Measurements from ENCODE around the gene METTL1. TPM values are rescaled to one million over a fixed set of nuclear protein-coding genes. Genes with fewer than 3 reads are reported as not detected.
A peak's percentile ranks its signal among the peaks of the same experiment; 100 is the strongest.

METTL1 gene
- total and polyA plus RNA-seq, 9 of the 15 experiments (the other 6 are each of a cell fraction or from before 2014, with no cell fraction given) = 12.6 to 65.9 (median 39.2) TPM

DNA sequence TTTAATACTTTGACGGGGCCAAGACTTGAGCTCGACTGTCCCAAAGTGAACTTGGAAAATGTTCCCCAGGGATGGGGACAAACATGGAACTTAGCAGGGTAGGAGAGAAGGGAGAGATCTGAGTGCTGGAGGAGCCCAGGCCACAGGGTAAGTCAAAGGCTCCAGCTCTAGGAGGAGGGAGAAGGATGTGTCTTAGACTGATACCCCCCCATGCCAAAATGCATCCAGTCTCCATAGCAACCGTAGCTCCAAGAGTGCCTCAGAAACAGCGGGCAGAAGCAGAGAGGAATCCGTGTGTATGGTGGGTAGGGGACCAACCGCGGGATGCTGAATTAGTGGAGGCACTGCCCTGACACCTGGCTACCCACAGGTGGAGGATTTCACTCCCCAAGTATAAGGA is 32.5 kb downstream of the METTL1 start:
- CTCF ChIA-PET (ENCODE audit: low intra/inter-chr PET ratio) = no interaction called here

DNA sequence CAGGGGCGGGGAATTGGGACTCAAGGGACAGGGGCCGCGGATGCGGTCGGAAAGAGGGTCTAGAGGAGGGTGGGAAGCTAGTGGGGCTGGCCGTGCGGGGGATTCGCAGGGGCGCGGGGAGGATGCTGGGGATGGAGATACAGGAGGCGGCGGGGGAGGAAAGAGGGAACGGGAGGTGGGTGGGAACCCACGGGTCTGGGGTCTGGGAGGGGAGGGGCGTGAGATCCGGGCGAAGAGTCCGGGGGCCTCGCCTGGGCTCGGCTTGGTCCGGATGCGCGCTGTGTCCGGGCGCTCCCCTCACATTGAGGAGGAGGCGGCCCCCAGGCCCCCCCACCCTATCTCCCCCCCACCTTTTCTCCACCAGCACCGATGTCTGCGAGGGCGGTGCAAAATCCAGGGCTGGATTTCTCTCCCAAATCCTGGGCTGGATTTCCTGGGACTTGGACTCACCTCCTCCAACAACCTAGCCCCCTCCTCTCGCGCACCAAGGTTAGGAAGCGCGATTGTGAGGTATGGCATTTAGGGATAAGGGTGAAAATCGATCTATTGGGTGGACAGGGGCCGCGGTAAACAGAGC is 33.2 kb downstream of the METTL1 start, which contains the start of gene AGAP2:
Gene AGAP2 (minus strand): TSS at position 82 of the 577 bp plus-strand sequence. CDS start 496 bp downstream, outside the sequence.
- Histone ChIP-seq H3K4me3 (no peak within 1 kb of the TSS), H3K27ac (ENCODE audit: extremely low read depth, low read depth, low read length) (no peak within 1 kb of the TSS)
- TF ChIP-seq BRD4 (IDR thresholded peaks at IDR 0.05) = no peak
- no peak for TF ChIP-seq SRSF9 (IDR thresholded peaks at IDR 0.05; ENCODE audit: borderline replicate concordance, low read depth, low read length)
- TF ChIP-seq C11orf30 (IDR thresholded peaks at IDR 0.05; ENCODE audit: low read depth) = no peak
- TF ChIP-seq SREBF2 (CRISPR knock-in tag; IDR thresholded peaks at IDR 0.05) = no peak
- no peak for TF ChIP-seq MYBL2 (IDR thresholded peaks at IDR 0.05; ENCODE audit: low read depth)
- no peak for TF ChIP-seq MYBL2 (CRISPR knock-in tag; IDR thresholded peaks at IDR 0.05; ENCODE audit: borderline replicate concordance)
- TF ChIP-seq, protein P1, sequence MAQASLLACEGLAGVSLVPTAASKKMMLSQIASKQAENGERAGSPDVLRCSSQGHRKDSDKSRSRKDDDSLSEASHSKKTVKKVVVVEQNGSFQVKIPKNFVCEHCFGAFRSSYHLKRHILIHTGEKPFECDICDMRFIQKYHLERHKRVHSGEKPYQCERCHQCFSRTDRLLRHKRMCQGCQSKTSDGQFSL (CRISPR knock-in tag; IDR thresholded peaks at IDR 0.05) = peak; percentile 47; the same call in 1 of the 2 replicates
- TF ChIP-seq, protein P1 (tag; IDR thresholded peaks at IDR 0.05) = peak in 1 of 2 experiments; percentile 60; a peak in 1 of 4 replicates
- TF ChIP-seq NEUROD1 (IDR thresholded peaks at IDR 0.05; ENCODE audit: borderline replicate concordance, low read depth, low read length, partially characterized antibody) = peak; percentile 91
- TF ChIP-seq TCF3 (CRISPR knock-in tag; IDR thresholded peaks at IDR 0.05) = no peak
- TF ChIP-seq KLF16 (IDR thresholded peaks at IDR 0.05) = no peak
- TF ChIP-seq JUNB (CRISPR knock-in tag; conservative IDR thresholded peaks at IDR 0.05) = no peak

More for the DNA sequence above, 32.5 kb downstream of the METTL1 start:
- in situ Hi-C loops (cut with MboI) = no loop called here
- Histone ChIP-seq H3K36me3 (ENCODE audit: control insufficient read depth, insufficient read depth, low read length) (no peaks in the 10 kb centered on the region), H3K9ac (ENCODE audit: insufficient read depth in 1 of 2, low read depth in 2 of 2, low read length in 2 of 2) (no peak overlapping the region), H3K9me1 (ENCODE audit: control insufficient read depth, insufficient read depth, low read length) (no peaks in the 10 kb centered on the region), H3K4me2 (ENCODE audit: insufficient read depth, low read length) (no peak overlapping the region), H2AFZ (ENCODE audit: low read depth, low read length) (no peak overlapping the region), H3K27ac (ENCODE audit: extremely low read depth, low read depth, low read length) (no peak overlapping the region), H3K9me3 (replicated peaks; ENCODE audit: control insufficient read depth, insufficient read depth, low read depth, low read length) (no peaks in the 10 kb centered on the region), H3K27me3 (ENCODE audit: control insufficient read depth in 2 of 2, insufficient read depth in 2 of 2, low read length in 2 of 2) (peaks cover 2 to 30% of the 10 kb centered on the region in 2 experiments; a peak in 3 of 5 replicates), H4K20me1 (replicated peaks; ENCODE audit: control insufficient read depth, insufficient read depth, low read length) (no peaks in the 10 kb centered on the region), H3K4me3 (no peak overlapping the region), H3K4me1 (replicated peaks in 1 of 2; ENCODE audit: control insufficient read depth in 2 of 2, insufficient read depth in 2 of 2, low read length in 2 of 2) (peaks cover 9 to 36% of the 10 kb centered on the region in 2 experiments; a peak in 4 of 5 replicates), H3K79me2 (ENCODE audit: control insufficient read depth, insufficient read depth, low read length) (no peaks in the 10 kb centered on the region)
- FAIRE-seq (no peak), ATAC-seq (no peak), DNase-seq (ENCODE audit: extremely low read depth in 1 of 4, low spot score in 3 of 4) (no peak)
- no TSS peak for BruUV-seq (replicated peaks)
- POLR2A ChIA-PET = interaction anchor here (0.7 to 1.1 kb wide), 4 partner anchors 10 to 149 kb away, joined by 3 to 6 read pairs (median 4); partner anchors contain the start of gene PIP4K2C
- intact Hi-C loops (cut with micrococcal nuclease) = loop anchor here (5.0 kb wide), 1 partner anchor 217 kb away; the partner anchor contains the start of genes DDIT3 and MBD6
- 11% methylated on average over 6 of the region's 7 CpGs for WGBS (ENCODE audit: insufficient coverage, low coverage, missing lambda C conversion rate)
- TF ChIP-seq RFX1 (IDR thresholded peaks at IDR 0.05) (peak; percentile 81), ILF3 (IDR thresholded peaks at IDR 0.05; ENCODE audit: borderline replicate concordance) (no peak)

More for the DNA sequence above, 33.2 kb downstream of the METTL1 start, which contains the start of gene AGAP2:
- H3K9ac ChIP-seq (ENCODE audit: insufficient read depth in 1 of 2, low read depth in 2 of 2, low read length in 2 of 2) = 0 out of 4 replicates have a peak within 1 kb of the TSS, but pooled peaks of 1 of the 2 experiments have one; percentile 87
- BruUV-seq (replicated peaks) = no TSS peak
- H3K9me1 ChIP-seq (ENCODE audit: control insufficient read depth, insufficient read depth, low read length) = no peaks in the 10 kb centered on the region
- FAIRE-seq = no peak
- WGBS (ENCODE audit: insufficient coverage, low coverage, missing lambda C conversion rate) = 54% methylated on average over 8 of the region's 36 CpGs
- H3K27me3 ChIP-seq (ENCODE audit: control insufficient read depth in 2 of 2, insufficient read depth in 2 of 2, low read length in 2 of 2) = peaks cover 2 to 36% of the 10 kb centered on the region in 2 experiments; a peak in 3 of 5 replicates
- peaks cover 9 to 36% of the 10 kb centered on the region in 2 experiments; a peak in 4 of 5 replicates for H3K4me1 ChIP-seq (replicated peaks in 1 of 2; ENCODE audit: control insufficient read depth in 2 of 2, insufficient read depth in 2 of 2, low read length in 2 of 2)
- in situ Hi-C loops (cut with MboI) (no loop called here), intact Hi-C loops (cut with micrococcal nuclease) (loop anchor here (5.0 kb wide), 1 partner anchor 216 kb away; the partner anchor contains the start of genes DDIT3 and MBD6)
- no peak for ATAC-seq
- no peak within 1 kb of the TSS for H3K4me2 ChIP-seq (ENCODE audit: insufficient read depth, low read length)
- H3K79me2 ChIP-seq (ENCODE audit: control insufficient read depth, insufficient read depth, low read length) = no peaks in the 10 kb centered on the region
- no peak within 1 kb of the TSS for H2AFZ ChIP-seq (ENCODE audit: low read depth, low read length)
- POLR2A ChIA-PET = interaction anchor here (0.7 to 1.1 kb wide), 4 partner anchors 9 to 148 kb away, joined by 3 to 6 read pairs (median 4); partner anchors contain the start of gene PIP4K2C
- H4K20me1 ChIP-seq (replicated peaks; ENCODE audit: control insufficient read depth, insufficient read depth, low read length) = no peaks in the 10 kb centered on the region
- peak in 1 of 4 experiments; percentile 23 for DNase-seq (ENCODE audit: extremely low read depth in 1 of 4, low spot score in 3 of 4)
- CTCF ChIA-PET (ENCODE audit: low intra/inter-chr PET ratio) = no interaction called here
- H3K36me3 ChIP-seq (ENCODE audit: control insufficient read depth, insufficient read depth, low read length) = no peaks in the 10 kb centered on the region
- no peaks in the 10 kb centered on the region for H3K9me3 ChIP-seq (replicated peaks; ENCODE audit: control insufficient read depth, insufficient read depth, low read depth, low read length)

Measured in K562 (cell line).